Sigmoid colon (tissue), 3 donors: ENCODE results near the gene CLEC7A.

Experiments
- CTCF ChIP-seq, 4 experiments: fragments of 450-650 bp in 3 of 4; fragments of 200-600 bp in 1 of 4; IDR thresholded peaks; one replicate each; pipeline ENCODE4 v1.5.1; 2016 to 2019; ENCODE audit warnings: antibody characterized with exemption in 4 of 4, mild to moderate bottlenecking in 3 of 4, moderate library complexity in 2 of 4
- POLR2A ChIP-seq, 2 donors: fragments of 450-650 bp; IDR thresholded peaks; one replicate each; pipeline ENCODE4 v1.6.1; 2016; ENCODE audit warnings: antibody characterized with exemption in 2 of 2, mild to moderate bottlenecking in 2 of 2, moderate library complexity in 2 of 2

- TF ChIP-seq POLR2A (IDR thresholded peaks at IDR 0.05) (no peak), CTCF (IDR thresholded peaks at IDR 0.05) (no peak)
These were observed 37.6 kb upstream of the CLEC7A start for GRCh38 chr12:10167599-10167998.
